HEK293 (cell line): ENCODE measurements around the gene HLA-DQA1.

Experiments
- CTCF ChIA-PET: fragments of 350-600 bp; formaldehyde crosslinking; extraction: SDS; loops from one replicate; lab custom pipeline; 2021; ENCODE audit warnings: antibody characterized with exemption; lab: Yijun Ruan, JAX
- POLR2A ChIA-PET: fragments of 300-600 bp; formaldehyde crosslinking; extraction: SDS; loops from one replicate; lab custom pipeline; 2020; ENCODE audit warnings: antibody characterized with exemption, inconsistent platforms; lab: Yijun Ruan, JAX
- H3K27ac ChIP-seq: fragments of 200-500 bp; sonication (Bioruptor generic); 2 replicates; pipeline ENCODE4 v1.5.1; 2014; ENCODE audit warnings: low read depth, low read length, control low read depth, inconsistent platforms; ENCODE audit errors: extremely low read depth
- H3K36me3 ChIP-seq, 2 experiments: fragments of 200-500 bp in 1 of 2; sonication (Bioruptor generic) in 1 of 2; 1 replicate in 1 of 2; 2 replicates in 1 of 2; pipeline ENCODE4 v1.5.1; 2014 to 2017; ENCODE audit warnings: inconsistent platforms in 2 of 2, low read length in 2 of 2; ENCODE audit not compliant: control insufficient read depth in 2 of 2, insufficient read depth in 1 of 2
- H3K4me1 ChIP-seq: fragments of 200-500 bp; sonication (Bioruptor generic); 2 replicates; pipeline ENCODE4 v1.5.1; 2014; ENCODE audit warnings: mild to moderate bottlenecking, low read length, inconsistent platforms; ENCODE audit not compliant: control insufficient read depth, insufficient read depth
- H3K4me3 ChIP-seq: 2 replicates; pipeline ENCODE4 v1.5.1; 2011; ENCODE audit warnings: low read depth, mild to moderate bottlenecking, control low read depth, low read length, moderate library complexity
- H3K9me3 ChIP-seq: fragments of 200-500 bp; sonication (Bioruptor generic); 2 replicates; pipeline ENCODE4 v1.5.1; 2014; ENCODE audit warnings: low read depth, low read length, inconsistent platforms; ENCODE audit not compliant: control insufficient read depth, insufficient read depth
- AEBP2 ChIP-seq: fragments of 450-650 bp; formaldehyde crosslinking; IDR thresholded peaks from 2 replicates; pipeline ENCODE4 v1.5.1; 2016; ENCODE audit warnings: missing biosample characterization, missing genetic modification characterization, borderline replicate concordance
- EGR2 ChIP-seq: fragments of 450-650 bp; formaldehyde crosslinking; IDR thresholded peaks from 2 replicates; pipeline ENCODE4 v1.5.1; 2016; ENCODE audit warnings: low read depth, missing biosample characterization, missing genetic modification characterization
- FEZF1 ChIP-seq: fragments of 450-650 bp; formaldehyde crosslinking; IDR thresholded peaks from 2 replicates; pipeline ENCODE4 v1.5.1; 2016; ENCODE audit warnings: missing biosample characterization, missing genetic modification characterization
- GLIS1 ChIP-seq: fragments of 450-650 bp; formaldehyde crosslinking; IDR thresholded peaks from 2 replicates; pipeline ENCODE4 v1.5.1; 2016; ENCODE audit warnings: missing biosample characterization, missing genetic modification characterization
- HOXC10 ChIP-seq: sonication (generic); formaldehyde crosslinking; IDR thresholded peaks from 2 replicates; pipeline ENCODE4 v1.8.1; 2023; ENCODE audit warnings: mild to moderate bottlenecking, missing genetic modification reagents
- IKZF3 ChIP-seq: fragments of 450-650 bp; IDR thresholded peaks from 2 replicates; pipeline ENCODE4 v1.5.0; 2018; ENCODE audit warnings: missing biosample characterization, mild to moderate bottlenecking, missing genetic modification characterization, moderate library complexity
- KLF8 ChIP-seq: fragments of 450-650 bp; formaldehyde crosslinking; IDR thresholded peaks from 2 replicates; pipeline ENCODE4 v1.5.1; 2016; ENCODE audit warnings: missing biosample characterization, missing genetic modification characterization
- PRDM2 ChIP-seq: fragments of 450-650 bp; formaldehyde crosslinking; IDR thresholded peaks from 2 replicates; pipeline ENCODE4 v1.5.1; 2016; ENCODE audit warnings: missing biosample characterization, missing genetic modification characterization, borderline replicate concordance
- SCRT2 ChIP-seq: fragments of 450-650 bp; formaldehyde crosslinking; IDR thresholded peaks from 2 replicates; pipeline ENCODE4 v1.5.1; 2016; ENCODE audit warnings: missing biosample characterization, missing genetic modification characterization
- SP7 ChIP-seq: fragments of 450-650 bp; formaldehyde crosslinking; IDR thresholded peaks from 2 replicates; pipeline ENCODE4 v1.5.1; 2016; ENCODE audit warnings: missing biosample characterization, missing genetic modification characterization
- TRIM28 ChIP-seq: IDR thresholded peaks from 2 replicates; pipeline ENCODE4 v1.6.1; 2011; ENCODE audit warnings: low read length, control low read depth, borderline replicate concordance
- WT1 ChIP-seq: fragments of 450-650 bp; formaldehyde crosslinking; IDR thresholded peaks from 2 replicates; pipeline ENCODE4 v1.5.1; 2016; ENCODE audit warnings: missing biosample characterization, missing genetic modification characterization
- ZBTB11 ChIP-seq: fragments of 450-650 bp; formaldehyde crosslinking; conservative IDR thresholded peaks from 2 replicates; pipeline ENCODE4 v1.5.1; 2016; ENCODE audit warnings: low read depth, missing biosample characterization, missing genetic modification characterization
- ZBTB21 ChIP-seq: fragments of 450-650 bp; formaldehyde crosslinking; IDR thresholded peaks from 2 replicates; pipeline ENCODE4 v1.5.1; 2017; ENCODE audit warnings: missing biosample characterization, missing genetic modification characterization
- ZNF2 ChIP-seq: fragments of 450-650 bp; formaldehyde crosslinking; IDR thresholded peaks from 2 replicates; pipeline ENCODE4 v1.5.1; 2016; ENCODE audit warnings: missing biosample characterization, missing genetic modification characterization
- ZNF366 ChIP-seq: fragments of 450-650 bp; formaldehyde crosslinking; conservative IDR thresholded peaks from 2 replicates; pipeline ENCODE4 v1.5.1; 2016; ENCODE audit warnings: missing biosample characterization, missing genetic modification characterization
- ZNF529 ChIP-seq: fragments of 450-650 bp; formaldehyde crosslinking; IDR thresholded peaks from 2 replicates; pipeline ENCODE4 v1.5.1; 2017; ENCODE audit warnings: missing genetic modification characterization, missing biosample characterization; ENCODE audit not compliant: insufficient replicate concordance
- ZNF560 ChIP-seq: fragments of 450-650 bp; formaldehyde crosslinking; IDR thresholded peaks from 2 replicates; pipeline ENCODE4 v1.5.1; 2017; ENCODE audit warnings: missing biosample characterization, missing genetic modification characterization, borderline replicate concordance
- ZNF610 ChIP-seq: fragments of 450-650 bp; formaldehyde crosslinking; IDR thresholded peaks from 2 replicates; pipeline ENCODE4 v1.5.1; 2016; ENCODE audit warnings: missing biosample characterization, missing genetic modification characterization, borderline replicate concordance
- ZNF626 ChIP-seq: fragments of 450-650 bp; sonication (Bioruptor Pico); formaldehyde crosslinking; IDR thresholded peaks from 2 replicates; pipeline ENCODE4 v1.5.1; 2018; ENCODE audit warnings: missing biosample characterization, missing genetic modification characterization, inconsistent platforms
- ZNF629 ChIP-seq: fragments of 450-650 bp; formaldehyde crosslinking; IDR thresholded peaks from 2 replicates; pipeline ENCODE4 v1.5.1; 2017; ENCODE audit warnings: missing biosample characterization, missing genetic modification characterization

Gene HLA-DQA1

GRCh38 chr6:32668226-32668747, 31.1 kb downstream of the HLA-DQA1 start:
- Histone ChIP-seq H3K4me3 (no peak overlapping the region), H3K4me1 (peaks cover 12% of the 10 kb centered on the region), H3K27ac (no peak overlapping the region), H3K36me3 (no peaks in the 10 kb centered on the region), H3K9me3 (no peaks in the 10 kb centered on the region)
- TF ChIP-seq FEZF1 (tag by site-specific recombination) (no peak), SCRT2 (tag by site-specific recombination) (peak; percentile 95), PRDM2 (no peak), AEBP2 (tag by site-specific recombination) (no peak), ZBTB11 (tag by site-specific recombination) (no peak), ZNF366 (tag by site-specific recombination) (0 out of 2 replicates have a peak, but pooled peaks have one; percentile 22), IKZF3 (no peak), HOXC10 (no peak), ZNF629 (tag by site-specific recombination) (peak; percentile 73), ZNF626 (no peak), ZNF529 (no peak), ZNF2 (tag by site-specific recombination) (no peak), ZNF610 (no peak), EGR2 (no peak), ZBTB21 (tag by site-specific recombination) (peak; percentile 70), ZNF560 (tag by site-specific recombination) (no peak), WT1 (tag by site-specific recombination) (no peak), GLIS1 (no peak), KLF8 (tag by site-specific recombination) (no peak), TRIM28 (no peak), SP7 (tag by site-specific recombination) (no peak)
- CTCF ChIA-PET: interaction anchor here (0.7 to 2.9 kb wide), 2 partner anchors 24 to 46 kb away, joined by 3 to 8 read pairs; no protein-coding TSS in a partner anchor
- POLR2A ChIA-PET: no interaction called here
